AG04450 (cell line): Measurements from ENCODE around the gene GEMIN7. TPM values are rescaled to one million over a fixed set of nuclear protein-coding genes. Genes with fewer than 3 reads are reported as not detected.
"Not testable (repeated sequence)": the region's sequence is repeated elsewhere in the genome, so short reads cannot be mapped to it uniquely, and the experiment has no call there.

Experiments used
- CTCF ChIA-PET: fragments of 300-600, 350-600 bp; formaldehyde crosslinking; extraction: SDS; loops from one replicate; lab custom pipeline; 2022; ENCODE audit warnings: antibody characterized with exemption, inconsistent platforms; lab: Charles Lee
- POLR2A ChIA-PET: fragments of 350-600 bp; formaldehyde crosslinking; extraction: SDS; loops from one replicate; lab custom pipeline; 2021; ENCODE audit warnings: antibody characterized with exemption, inconsistent platforms; lab: Yijun Ruan, JAX
- DNase-seq: peaks from one replicate; pipeline ENCODE4 v3.0.0-alpha.2; 2011; ENCODE audit warnings: low read depth, low spot score
- H3K27ac ChIP-seq: one replicate; pipeline ENCODE4 v1.5.1; 2012; ENCODE audit warnings: low read depth, low read length, control low read depth
- H3K27me3 ChIP-seq: one replicate; pipeline ENCODE4 v1.6.0; 2012; ENCODE audit warnings: low read length; ENCODE audit not compliant: control insufficient read depth, insufficient read depth
- H3K4me3 ChIP-seq: 2 replicates; pipeline ENCODE4 v1.5.1; 2011; ENCODE audit warnings: mild to moderate bottlenecking, low read depth, low read length, control low read depth
- H3K9me3 ChIP-seq: 2 replicates; pipeline ENCODE4 v1.5.1; 2012; ENCODE audit warnings: low read length; ENCODE audit not compliant: control insufficient read depth, insufficient read depth
- CTCF ChIP-seq: IDR thresholded peaks from 2 replicates; pipeline ENCODE4 v1.5.1; 2011; ENCODE audit warnings: low read depth, low read length, control low read depth, inconsistent platforms
- polyA plus RNA-seq: library from polyadenylated mRNA; depleted of rRNA; stranded (reverse); fragments of >200 nt; gene quantifications from 2 replicates; pipeline ENCODE4 v1.2.3, GENCODE V29; 2011

GEMIN7 gene
- polyA plus RNA-seq, 1 experiment: 20.6 TPM

GRCh38 chr19:45115809-45116615 is 37.0 kb downstream of the GEMIN7 start:
- H3K27me3 ChIP-seq: no peaks in the 10 kb centered on the region
- POLR2A ChIA-PET: no interaction called here
- H3K9me3 ChIP-seq: no peaks in the 10 kb centered on the region
- CTCF ChIA-PET: interaction anchor here (1.1 kb wide), 1 partner anchor 9 kb away, joined by 3 read pairs; no protein-coding TSS in a partner anchor
- H3K27ac ChIP-seq: no peak overlapping the region
- no peak for TF ChIP-seq CTCF
- DNase-seq: no peak
- H3K4me3 ChIP-seq: no peak overlapping the region

GRCh38 chr19:45117167-45117594 is 38.1 kb downstream of the GEMIN7 start:
- Histone ChIP-seq H3K4me3 (no peak overlapping the region), H3K27me3 (no peaks in the 10 kb centered on the region), H3K27ac (no peak overlapping the region), H3K9me3 (no peaks in the 10 kb centered on the region)
- no peak for DNase-seq
- no peak for TF ChIP-seq CTCF
- ChIA-PET CTCF (interaction anchor here (0.6 to 1.4 kb wide), 2 partner anchors 9 to 154 kb away, joined by 3 to 5 read pairs; no protein-coding TSS in a partner anchor), POLR2A (no interaction called here)

- Histone ChIP-seq H3K9me3 (no peaks in the 10 kb centered on the region), H3K27ac (no peak overlapping the region), H3K27me3 (no peaks in the 10 kb centered on the region), H3K4me3 (no peak overlapping the region)
- CTCF ChIA-PET: interaction anchor here (0.6 to 1.4 kb wide), 2 partner anchors 9 to 155 kb away, joined by 3 to 5 read pairs; no protein-coding TSS in a partner anchor
- POLR2A ChIA-PET: no interaction called here
- TF ChIP-seq CTCF: no peak
- no peak for DNase-seq
These were observed 38.6 kb downstream of the GEMIN7 start for GRCh38 chr19:45117671-45118070.

- H3K27me3 ChIP-seq: no peaks in the 10 kb centered on the region
- no peak for TF ChIP-seq CTCF
- ChIA-PET CTCF (interaction anchor here (1.4 kb wide), 1 partner anchor 8 kb away, joined by 5 read pairs; no protein-coding TSS in a partner anchor), POLR2A (no interaction called here)
- H3K9me3 ChIP-seq: no peaks in the 10 kb centered on the region
- no peak overlapping the region for H3K27ac ChIP-seq
- DNase-seq: no peak
- no peak overlapping the region for H3K4me3 ChIP-seq
These were observed 39.0 kb downstream of the GEMIN7 start for GRCh38 chr19:45118106-45118505.

- H3K27ac ChIP-seq, DNase-seq, H3K9me3 ChIP-seq, POLR2A ChIA-PET, CTCF ChIA-PET, H3K4me3 ChIP-seq, H3K27me3 ChIP-seq: not testable (repeated sequence)
These were observed 39.7 kb downstream of the GEMIN7 start for GRCh38 chr19:45118591-45119355.
